OCI-M1 (cell line): ENCODE measurements around the gene MNX1.

Experiments used
- DNase-seq: peaks from one replicate; lab custom pipeline; 2025; lab: John Stamatoyannopoulos, UW

MNX1 gene

DNA sequence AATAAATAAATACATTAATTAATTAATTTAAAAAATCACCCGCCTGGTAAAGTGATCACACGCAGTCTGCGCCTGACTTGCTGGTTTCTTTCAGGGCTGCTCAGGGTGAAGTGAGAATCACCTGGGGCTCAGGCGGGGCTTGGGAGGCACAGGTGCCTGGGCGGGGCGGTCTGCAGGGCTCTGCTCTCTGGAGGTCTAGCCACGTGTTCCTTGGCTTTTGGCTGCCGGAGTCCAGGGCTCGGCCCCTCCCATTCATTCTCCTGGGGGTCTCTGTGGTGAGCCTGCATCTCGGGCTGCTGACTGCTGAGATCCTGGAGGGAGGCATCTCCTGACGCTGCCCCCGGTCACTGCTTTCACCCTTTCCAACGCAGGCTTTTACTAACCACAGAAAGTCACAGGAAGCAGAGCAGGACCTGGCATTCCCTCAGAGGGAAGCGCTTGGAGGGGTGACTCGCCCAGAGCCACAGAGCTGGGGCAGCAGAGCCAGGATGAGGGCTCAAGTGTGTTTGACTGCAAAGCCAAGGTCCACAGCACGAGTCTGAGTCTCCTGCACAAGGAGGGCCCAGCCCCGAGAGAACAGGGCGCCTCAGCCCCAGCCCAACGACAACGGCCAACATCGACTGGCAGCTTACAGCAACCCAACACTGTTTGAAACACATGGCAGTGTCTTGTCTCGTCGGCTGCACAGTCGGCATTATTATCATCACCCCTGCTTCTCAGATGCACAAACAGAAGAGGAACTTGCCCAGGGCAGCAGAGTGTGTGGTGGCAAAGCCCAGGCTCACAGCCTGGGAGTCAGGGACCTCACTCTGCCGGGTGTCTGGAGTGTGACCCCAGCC, 22.4 kb upstream of the MNX1 start:
- DNase-seq = no peak

DNA sequence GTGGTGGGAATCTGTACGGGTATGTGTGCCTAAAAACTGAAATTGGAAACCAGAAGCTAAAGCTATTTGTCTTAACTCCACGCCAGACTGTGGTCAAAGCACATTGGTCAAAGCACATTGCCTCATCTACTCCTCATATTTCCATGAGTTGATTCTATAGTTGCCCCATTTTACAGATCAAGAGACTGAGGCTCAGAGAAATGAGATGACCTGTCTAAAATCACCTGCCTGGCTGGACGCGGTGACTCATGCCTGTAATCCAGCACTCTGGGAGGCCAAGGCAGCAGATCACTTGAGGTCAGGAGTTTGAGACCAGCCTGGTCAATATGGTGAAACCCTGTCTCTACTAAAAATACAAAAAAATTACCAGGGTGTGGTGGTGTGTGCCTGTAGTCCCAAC, 21.7 kb upstream of the MNX1 start:
- DNase-seq = no peak

DNA sequence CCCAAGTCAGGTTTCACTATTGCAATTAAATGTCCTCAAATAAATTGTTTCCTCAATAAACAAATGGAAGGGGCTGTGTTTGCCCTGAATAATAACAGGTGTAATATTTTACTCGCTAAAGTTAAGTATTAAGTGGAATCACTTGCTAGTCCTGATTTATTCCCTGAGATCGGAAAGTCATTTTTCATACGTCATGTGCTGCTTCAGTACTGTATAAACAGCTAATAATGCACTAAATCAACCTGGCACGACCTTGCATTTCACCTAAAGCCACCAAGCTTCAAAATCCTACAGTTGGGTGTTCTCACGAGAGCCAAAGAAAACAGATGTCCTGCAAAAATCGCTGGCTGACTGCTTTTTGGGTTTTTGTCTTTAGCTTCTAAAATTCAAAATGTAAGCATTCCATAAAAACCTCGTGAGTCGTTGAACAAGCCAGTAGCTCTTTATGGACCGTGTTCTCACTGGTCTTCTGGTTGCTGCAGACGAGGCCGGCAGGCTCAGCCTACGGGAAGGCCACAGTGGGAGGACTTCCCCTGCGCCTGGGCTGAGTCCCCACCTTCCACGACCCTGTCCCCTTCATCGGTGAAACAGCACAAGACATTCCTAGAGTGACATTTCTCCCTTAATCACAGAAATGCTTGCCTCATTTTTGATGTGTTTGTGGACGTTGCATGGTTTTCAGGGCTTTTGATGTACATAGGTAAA, 17.9 kb upstream of the MNX1 start:
- DNase-seq = no peak

DNA sequence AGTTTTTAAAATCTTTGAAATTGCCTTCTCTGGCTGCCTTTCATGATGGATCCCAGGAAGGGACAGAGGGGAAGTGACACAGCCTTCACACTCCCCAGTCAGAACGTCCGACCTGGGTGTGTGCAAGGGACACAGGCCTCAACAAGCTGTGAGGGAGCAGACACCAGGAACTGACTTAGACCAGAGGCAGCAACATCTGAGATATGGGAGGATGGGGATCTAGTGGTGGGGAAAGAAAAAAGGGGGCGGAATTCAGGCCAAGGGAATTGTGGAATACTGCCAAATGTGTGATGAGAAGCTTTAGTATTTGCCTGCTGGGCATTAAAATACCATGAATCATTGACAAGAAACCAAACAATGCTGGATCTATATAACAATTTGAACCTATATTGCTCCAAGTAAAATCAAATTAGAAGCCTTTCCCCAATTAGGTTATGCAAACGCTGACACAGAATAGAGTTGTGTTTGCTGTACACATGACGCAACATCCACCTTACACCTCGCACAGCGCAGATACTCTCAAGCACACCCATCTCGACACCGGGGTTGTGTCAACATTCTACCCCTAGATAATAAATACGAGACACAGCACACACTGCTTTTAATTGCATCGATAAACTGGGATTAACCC, 17.2 kb upstream of the MNX1 start:
- DNase-seq = no peak

DNA sequence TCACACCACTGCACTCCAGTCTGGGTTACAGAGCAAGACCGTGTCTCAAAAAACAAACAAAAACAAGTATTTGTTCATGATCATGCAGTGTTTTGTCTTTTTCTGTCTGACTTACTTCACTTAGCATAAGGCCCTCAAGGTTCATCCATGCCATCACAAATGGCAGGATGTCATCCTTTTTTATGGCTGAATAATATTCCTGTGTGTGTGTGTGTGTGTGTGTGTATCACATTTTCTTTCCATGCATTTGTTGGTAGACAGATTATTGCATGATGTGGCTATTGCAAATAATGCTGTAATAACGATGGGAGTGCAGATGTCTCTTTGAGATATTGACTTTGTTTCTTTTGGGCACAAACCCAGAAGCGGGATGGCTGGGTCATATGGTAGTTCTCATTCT, 14.3 kb upstream of the MNX1 start:
- no peak for DNase-seq

DNA sequence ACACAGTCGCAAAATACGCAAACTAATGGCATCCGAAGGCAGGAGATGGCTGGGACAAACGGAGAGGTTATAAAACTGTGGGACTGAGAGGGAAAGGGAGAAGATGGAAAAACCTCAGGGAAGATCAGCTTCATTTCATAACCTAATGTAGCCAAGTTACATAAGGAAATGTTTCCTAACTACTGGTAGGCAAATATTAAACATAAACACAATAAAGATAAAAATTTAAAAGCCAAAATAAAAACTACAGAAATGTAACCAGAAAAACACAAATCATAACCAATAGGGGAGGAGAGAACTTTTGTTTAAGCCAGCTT, 13.1 kb upstream of the MNX1 start:
- DNase-seq = no peak

DNA sequence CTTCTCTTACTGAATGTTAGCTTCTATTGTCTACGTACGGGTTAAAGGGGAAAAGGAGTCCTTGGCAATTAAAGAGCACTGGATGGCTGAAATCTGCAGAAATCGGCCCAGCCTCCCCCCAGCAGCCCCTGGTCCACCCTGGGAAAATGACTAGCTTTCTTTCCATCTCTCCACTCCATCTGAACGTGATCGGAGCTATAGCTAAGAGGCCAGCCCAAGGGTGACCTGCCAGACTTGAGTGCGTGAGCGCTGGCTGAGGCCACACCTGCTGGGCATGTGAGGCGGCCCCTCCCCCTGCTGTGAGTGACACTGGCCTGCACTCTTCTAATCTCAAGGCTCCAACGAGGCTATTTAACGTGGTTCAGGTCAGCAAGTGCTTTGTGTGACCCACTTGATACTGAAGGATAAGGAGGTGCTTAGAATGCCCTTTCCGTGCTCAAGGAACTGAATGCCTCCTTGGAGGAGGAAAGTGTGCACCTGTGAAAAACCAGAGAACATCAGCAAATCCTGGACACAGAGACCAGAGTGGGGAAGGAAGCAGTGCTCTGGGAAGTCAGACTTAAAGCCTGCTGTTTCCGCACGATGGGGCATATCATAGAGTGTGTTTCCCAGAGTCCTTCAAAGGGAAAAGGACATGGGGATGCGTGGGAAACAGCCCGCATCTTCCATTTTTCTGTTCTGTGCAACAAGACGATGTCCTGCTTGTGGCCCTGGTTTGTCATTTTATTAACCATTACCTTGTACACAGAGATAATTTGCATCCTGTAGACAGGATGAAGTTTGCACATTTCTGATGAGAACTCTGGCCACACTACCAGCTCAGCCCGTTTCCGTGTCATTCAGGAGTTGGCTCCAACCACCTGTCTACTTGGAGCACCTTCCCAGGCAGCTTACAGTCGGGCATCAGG, 12.5 kb upstream of the MNX1 start:
- no peak for DNase-seq

DNA sequence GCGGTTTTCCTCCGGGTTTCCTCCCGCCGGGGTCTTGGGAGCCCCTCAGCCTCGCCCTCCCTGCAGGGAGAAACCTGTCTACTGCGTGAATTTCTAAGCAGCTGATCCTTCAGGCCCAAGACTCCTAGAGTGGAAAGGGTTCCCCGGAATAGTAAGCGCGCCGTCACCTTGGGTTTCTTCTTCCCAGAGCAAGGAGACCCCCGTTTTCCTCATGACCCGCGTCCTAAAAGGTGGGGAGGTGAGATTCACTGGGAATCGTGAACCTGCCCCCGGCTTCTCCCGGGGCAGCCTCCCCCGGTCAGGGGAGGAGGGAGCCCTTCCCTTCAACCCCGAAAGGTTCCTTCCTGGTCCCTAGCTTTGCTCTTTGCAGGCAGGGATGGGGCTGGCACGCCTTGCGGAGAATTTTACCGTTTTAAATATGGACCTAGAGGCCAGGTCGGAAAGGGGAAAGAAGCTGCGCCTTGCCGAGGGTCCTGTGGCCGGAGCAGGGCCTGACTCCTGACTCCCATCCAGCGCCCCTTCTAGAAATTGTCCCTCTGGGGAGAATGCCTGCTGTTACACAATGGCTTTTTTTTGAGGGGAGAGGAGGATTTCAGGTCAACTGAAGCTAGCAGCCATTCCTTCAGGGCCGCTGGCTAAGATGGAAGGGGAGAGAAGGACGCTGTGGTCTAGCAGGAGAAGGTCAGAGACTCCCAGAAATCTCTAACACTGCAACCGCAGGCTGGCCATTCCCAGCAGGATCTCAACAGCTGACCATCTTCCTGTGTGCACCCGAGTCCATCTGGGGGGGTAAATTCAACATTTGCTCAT, 11.6 kb upstream of the MNX1 start:
- DNase-seq = no peak

DNA sequence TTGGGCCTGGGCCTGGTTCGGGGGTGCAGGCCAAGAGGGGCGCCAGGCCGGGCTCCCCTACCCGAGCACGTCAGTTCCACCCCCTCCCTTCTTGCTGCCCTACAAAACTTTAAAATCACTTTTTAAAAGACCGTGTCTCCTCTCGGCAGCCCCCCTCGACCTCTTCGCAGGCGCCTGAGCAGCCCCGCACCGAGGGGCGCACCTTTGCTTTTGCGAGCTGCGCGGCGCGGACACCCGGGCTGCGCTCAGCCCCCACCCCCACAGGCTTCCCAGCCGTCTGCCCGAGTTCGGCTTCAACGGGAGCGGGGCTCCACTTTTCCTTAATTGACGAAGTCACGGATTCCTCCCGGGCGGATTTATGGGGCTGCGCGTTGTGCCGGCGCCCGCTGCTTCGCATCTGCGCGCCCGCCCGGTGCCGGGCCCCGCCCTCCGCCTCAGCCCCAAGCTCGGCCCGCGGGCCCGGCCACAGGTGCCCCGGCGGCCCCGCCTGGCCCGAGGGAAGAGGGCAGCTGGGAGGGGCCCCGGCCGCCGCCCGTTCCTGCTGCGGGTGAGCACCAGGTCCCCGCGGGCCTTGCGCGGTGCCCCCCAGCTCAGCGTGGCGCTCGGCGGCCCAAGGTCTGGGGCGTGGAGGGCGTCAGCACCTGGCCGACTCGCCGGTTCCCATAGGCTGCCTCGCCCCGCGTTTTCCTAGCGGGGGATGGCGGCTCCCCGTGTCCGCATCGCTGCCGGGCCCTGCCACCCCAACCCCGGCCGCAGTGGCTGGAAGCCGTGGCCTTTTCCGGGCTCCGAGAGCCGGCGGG, 10.8 kb upstream of the MNX1 start:
- DNase-seq = no peak

DNA sequence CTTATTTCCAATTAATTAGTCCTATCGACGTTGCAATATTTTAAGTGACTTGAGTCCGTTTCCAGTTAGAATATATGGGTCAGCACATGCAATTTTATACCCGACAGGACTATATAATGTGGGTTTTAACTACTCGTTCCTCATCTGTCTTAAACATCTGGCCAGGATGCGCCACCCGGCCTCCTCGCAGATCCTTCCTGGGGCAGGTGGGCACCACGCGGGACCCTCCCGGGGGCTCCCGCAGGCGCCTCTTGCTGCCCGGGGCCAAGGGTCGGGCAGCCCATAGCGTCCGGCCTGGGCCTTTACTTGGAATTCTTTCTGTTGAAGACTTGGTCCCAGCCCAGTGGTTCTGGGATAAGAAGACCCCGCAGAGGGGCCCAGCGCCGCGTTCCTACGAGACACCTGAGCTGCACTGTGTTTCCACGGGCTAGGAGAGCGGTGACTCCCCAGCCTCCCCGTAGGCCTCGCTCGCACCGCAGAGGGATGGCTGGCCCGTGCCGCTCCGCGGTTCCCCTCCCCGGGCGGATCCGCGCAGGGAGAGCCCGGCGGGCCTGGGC, 10.1 kb upstream of the MNX1 start:
- no peak for DNase-seq

DNA sequence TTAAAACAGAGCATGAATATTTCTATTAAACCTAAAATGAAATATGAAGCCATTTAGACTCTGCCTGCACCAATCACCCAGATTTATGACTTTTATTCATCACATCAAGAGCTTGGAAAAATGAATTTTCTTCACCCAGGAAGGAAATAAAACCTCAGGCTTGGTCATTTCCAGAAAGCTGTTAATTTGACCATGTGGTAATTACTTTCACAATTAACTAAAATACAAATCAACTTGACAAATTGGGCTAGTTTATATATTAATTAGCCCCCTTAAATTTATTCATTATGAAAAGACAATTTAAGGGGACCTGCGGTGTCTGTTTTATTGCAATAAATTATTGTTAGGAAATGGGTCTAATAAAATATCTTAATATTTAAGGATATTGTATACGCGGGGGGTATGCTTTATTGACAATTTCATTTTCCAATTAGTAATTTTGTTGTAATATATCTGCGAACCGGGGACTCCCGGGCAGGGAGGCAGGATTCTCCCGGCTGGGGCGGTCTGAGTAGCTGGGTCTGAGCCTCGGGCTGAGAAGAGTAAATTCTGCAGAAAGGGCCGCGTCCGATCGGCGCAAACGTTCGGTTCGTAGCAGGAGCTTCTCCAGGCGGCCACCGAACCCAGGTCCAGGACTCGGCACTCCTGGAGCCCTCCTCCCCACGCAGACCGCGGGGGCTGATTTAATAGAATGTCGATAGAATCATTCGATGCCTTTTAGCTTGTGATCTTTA, 9.4 kb upstream of the MNX1 start:
- DNase-seq = no peak

DNA sequence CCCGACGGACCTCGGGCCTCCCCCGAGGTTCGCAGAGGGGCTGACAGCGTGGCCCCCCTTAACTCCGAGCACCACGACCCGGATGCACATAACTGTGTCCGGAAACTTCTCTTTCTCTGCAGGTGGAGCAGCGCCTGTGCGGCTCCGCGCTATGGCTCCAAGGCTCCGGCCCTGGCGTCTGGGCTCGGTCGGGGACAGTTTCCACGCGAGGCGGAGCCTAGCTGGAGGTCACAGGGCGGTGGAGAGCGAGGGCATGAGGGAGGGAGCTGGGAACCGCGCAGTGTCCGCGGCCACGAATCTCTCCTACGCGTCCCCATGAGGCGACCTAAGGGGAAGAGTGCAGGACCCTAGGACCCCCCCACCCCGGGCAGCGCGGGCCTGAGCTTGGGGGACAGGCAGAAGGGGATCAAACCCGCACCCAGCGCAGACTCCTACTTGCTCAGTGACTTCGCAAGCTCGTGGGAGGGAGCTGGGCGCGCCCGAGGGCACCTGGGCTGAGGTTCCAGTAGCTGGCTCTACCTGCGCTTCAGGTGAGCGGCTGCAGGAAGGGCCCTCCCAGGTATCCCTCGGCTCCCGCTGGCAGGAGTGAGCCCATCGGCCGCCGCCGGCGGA, 8.6 kb upstream of the MNX1 start:
- DNase-seq = no peak

DNA sequence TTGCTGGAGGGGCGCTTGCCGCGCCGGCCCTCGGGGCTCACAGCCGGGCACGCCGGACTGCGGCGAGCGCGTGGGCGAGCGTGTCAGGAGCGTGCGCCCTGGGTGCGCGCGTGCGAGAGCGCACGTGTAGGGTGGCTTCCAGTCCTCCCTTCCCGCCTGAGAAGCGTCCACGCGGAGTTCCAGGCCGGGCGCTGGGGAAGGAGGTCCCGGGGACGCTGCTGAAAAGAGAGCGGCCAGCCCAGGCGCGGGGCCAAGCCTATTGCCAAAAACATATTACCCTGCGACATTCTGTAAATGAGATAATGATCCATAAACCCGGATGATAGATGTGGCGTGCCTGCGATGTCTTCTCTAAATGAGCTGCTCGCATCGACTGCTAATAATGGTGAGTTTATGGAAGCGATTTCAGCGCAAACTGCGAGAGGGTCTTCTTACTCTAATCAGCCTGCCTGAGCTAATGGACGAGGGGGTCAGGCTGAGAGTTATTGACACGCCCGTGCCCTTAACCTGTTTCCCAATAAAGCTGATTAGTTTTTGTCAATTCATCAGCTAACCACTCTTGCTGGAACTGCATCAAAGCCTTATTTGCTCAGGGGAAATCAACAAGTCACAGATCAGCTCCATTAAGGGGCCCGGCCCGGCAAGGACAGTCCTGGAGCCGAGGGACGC, 8.0 kb upstream of the MNX1 start:
- no peak for DNase-seq

DNA sequence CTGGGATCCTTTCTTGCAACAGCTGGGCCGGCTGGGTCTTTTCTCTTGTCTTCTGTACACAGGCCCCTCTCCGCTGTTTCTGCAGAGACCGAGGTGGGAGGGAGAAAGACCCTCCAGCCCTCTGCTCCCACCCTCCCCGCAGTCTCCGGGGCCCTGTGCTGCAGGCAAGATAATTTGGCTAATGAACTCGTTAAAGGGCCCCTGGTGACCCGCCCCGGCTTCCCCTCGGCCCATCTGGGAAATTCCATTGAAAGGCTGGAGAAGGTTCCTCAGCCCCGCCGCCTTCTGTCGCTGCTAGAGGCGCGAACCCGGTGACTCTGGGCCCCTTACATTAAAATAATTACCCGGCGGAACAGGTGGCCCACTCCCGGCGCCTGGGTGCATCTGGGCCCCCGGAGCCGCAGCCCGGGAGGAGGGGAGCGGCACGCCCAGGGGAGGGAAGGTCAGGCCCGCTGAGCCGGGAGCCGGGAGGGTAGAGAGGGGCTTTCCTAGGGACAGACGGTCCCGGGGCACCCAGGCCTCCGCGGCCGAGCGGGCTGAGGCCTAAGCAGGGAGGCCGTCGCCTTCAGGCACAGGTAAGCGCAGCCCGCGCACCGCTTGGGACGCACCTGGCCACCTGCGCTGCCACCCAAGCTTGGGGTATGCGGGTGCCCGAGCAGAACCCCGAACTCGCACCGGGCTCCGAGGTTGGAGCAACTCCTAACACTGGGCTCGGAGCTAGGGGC, 7.3 kb upstream of the MNX1 start:
- DNase-seq = no peak

DNA sequence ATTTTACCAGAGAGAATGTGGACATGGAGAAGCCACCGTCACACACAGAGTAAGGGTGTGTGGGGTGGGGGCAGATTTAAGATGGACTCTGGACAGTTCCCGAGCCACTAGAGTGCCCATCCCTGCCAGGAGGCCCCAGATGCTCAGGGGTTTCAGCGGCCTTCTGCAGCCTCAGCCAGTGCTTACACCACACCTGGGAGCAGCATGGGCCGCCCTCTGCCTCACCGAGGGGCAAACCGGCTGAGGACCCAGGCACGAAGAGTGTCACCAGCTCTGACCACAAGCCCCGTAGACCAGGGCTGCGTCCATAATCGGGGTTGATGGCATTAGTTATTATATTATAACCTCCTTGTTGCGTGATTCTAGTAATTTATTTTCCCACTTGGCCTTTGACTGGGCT, 6.7 kb upstream of the MNX1 start:
- no peak for DNase-seq

DNA sequence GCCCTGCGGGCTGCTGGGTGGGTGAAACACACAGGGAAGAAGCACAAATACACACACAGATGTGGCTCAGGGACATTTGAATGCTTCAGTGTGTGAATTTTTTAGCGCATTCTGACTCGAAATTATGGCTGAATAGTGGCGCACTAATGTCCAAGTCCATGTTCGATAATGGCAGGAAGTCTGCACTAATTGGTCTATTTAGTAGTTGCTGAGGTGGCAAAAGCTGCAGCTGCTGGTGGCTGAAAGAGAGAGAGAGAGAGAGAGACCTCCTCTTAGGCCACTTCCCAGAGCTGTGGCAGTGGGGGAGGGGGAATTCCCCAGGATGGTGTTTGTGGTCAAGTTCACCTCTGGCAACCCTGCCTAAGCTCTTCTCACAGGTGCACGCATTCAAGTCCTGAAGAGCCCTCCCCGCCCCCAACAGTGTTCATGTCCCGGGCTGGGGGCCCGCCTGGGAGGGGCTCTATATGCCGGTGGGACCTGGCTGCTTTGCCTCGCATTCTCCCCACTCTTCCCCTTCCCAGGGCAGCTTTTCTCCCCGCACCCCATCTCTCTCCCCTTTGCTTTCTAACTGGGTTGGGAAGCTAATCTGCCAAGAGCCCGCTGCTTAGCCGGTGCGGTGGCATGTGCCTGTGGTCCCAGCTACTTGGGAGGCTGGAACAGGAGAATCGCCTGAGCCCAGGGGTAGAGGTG, 6.0 kb upstream of the MNX1 start:
- no peak for DNase-seq

DNA sequence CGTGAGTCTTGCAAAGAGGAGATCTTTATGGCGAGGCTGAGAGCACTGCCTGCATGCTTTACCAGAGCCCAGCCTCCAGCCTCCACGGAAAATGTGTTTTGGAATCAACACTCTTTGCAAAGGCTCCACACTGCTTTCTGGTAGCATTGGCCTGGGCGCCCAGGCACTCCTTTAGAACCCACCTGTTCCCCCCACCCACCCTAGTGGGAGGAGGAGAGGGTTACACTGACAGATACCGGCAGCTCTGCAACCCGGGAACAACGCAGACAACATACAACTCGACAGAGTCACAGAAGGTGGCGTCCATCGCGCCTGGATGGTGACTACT, 5.5 kb upstream of the MNX1 start:
- no peak for DNase-seq
